AG04449 (cell line): ENCODE measurements around the gene JAM3.
"Not testable (repeated sequence)": the region's sequence is repeated elsewhere in the genome, so short reads cannot be mapped to it uniquely, and the experiment has no call there.

Experiments
- CTCF ChIA-PET: fragments of 350-600 bp; formaldehyde crosslinking; extraction: SDS; loops from one replicate; lab custom pipeline; 2021; ENCODE audit warnings: antibody characterized with exemption; lab: Yijun Ruan, JAX
- POLR2A ChIA-PET: fragments of 400-600, 350-600 bp; formaldehyde crosslinking; extraction: SDS; loops from one replicate; lab custom pipeline; 2020; ENCODE audit warnings: antibody characterized with exemption, inconsistent platforms; lab: Yijun Ruan, JAX
- DNase-seq: peaks from one replicate; pipeline ENCODE4 v3.0.0-alpha.2; 2010; ENCODE audit warnings: low read depth, low spot score
- H3K4me3 ChIP-seq: 2 replicates; pipeline ENCODE4 v1.5.1; 2011; ENCODE audit warnings: low read depth, mild to moderate bottlenecking, control low read depth, low read length
- TF ChIP-seq, protein P1 (sequence below): IDR thresholded peaks from one replicate; pipeline ENCODE4 v1.5.1; 2011; ENCODE audit warnings: mild to moderate bottlenecking, moderate library complexity, low read length, control low read depth, inconsistent platforms; ENCODE audit not compliant: insufficient read depth; ENCODE audit errors: missing control alignments

JAM3 gene

DNA sequence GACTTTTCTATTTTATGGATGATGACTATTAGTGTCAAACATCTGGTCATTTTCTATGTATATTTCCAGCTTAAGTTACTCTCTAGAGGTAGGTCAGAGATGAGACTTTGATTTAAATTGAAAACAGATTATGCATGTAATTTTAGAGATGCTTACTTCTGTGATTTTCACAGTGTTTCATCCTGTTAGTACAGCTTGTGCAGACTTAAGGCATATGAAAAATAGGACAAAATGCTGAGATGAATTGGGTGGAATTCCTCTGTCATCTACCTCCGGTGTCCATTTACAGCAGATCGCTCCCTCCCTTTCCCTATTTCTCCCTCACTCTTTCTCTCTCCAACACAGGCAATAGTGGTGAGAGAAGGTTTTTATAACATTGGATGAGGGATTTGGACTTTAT is 14.1 kb downstream of the JAM3 start:
- TF ChIP-seq, protein P1, sequence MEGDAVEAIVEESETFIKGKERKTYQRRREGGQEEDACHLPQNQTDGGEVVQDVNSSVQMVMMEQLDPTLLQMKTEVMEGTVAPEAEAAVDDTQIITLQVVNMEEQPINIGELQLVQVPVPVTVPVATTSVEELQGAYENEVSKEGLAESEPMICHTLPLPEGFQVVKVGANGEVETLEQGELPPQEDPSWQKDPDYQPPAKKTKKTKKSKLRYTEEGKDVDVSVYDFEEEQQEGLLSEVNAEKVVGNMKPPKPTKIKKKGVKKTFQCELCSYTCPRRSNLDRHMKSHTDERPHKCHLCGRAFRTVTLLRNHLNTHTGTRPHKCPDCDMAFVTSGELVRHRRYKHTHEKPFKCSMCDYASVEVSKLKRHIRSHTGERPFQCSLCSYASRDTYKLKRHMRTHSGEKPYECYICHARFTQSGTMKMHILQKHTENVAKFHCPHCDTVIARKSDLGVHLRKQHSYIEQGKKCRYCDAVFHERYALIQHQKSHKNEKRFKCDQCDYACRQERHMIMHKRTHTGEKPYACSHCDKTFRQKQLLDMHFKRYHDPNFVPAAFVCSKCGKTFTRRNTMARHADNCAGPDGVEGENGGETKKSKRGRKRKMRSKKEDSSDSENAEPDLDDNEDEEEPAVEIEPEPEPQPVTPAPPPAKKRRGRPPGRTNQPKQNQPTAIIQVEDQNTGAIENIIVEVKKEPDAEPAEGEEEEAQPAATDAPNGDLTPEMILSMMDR = no peak
- H3K4me3 ChIP-seq = no peak overlapping the region
- POLR2A ChIA-PET = no interaction called here
- DNase-seq = no peak
- CTCF ChIA-PET = no interaction called here

DNA sequence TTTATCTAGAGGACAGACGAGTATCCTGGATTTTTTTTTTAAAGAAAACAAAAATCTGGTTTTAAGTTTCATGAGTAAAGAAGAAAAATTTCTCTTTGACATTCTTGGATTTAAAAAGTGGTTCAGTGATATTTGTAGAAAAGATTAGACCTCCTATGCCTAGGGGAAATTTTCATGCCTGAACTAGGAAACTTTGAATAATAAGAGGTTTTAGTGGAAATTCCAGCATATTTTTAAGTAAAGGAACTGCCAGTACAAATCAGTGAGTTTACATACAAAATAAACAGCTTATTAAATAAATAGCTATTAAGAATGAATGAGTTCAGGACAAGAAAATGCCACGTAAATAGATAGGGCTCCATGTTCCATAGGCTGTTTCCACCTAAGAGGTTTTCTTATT is 17.5 kb downstream of the JAM3 start:
- TF ChIP-seq, protein P1 = no peak
- no peak for DNase-seq
- H3K4me3 ChIP-seq = no peak overlapping the region
- POLR2A ChIA-PET = no interaction called here
- CTCF ChIA-PET = interaction anchor here (0.6 to 2.1 kb wide), 4 partner anchors 14 to 53 kb away, joined by 3 to 11 read pairs (median 4); no protein-coding TSS in a partner anchor

DNA sequence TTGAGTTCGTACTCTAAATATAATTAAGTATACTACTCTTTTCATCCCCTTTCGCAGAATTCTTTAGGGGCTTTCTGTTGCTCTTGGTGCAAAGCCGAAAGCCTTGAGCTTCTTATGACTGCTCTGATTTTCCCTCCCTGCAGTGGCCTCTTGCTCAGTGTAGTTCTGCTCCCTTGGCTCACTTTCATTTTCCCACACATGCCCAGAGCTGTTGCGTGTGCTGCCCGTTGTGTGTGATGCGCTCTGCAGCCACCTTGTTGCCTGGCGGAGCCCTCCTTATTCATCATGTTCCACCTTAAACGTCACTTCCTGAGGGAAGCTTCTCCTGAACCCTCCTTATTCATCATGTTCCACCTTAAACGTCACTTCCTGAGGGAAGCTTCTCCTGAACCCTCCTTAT is 23.1 kb downstream of the JAM3 start:
- POLR2A ChIA-PET, H3K4me3 ChIP-seq, DNase-seq: not testable (repeated sequence)
- CTCF ChIA-PET = interaction anchor here (1.2 kb wide), 2 partner anchors 20 to 42 kb away, joined by 4 to 5 read pairs; no protein-coding TSS in a partner anchor

DNA sequence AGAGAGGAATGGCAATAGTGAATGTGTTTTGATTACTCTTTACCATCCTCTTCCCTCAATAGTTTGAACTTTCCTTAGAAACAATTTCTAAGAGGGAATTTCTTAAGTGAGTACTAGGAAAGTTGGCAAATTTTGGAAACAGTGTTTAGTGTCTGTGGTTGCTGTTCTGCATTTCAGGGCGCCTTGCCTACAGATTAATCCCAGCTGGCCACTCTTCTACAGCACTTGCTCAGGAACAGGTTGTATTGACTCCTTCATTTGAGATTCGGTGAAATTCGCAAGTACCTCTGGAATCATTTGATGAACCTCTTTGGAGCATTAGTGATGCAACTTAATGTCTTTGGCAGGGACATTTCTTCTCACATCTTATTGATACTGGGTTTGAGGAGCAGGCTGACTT is 28.3 kb downstream of the JAM3 start:
- no peak overlapping the region for H3K4me3 ChIP-seq
- ChIA-PET POLR2A (no interaction called here), CTCF (interaction anchor here (1.2 kb wide), 1 partner anchor 42 kb away, joined by 3 read pairs; no protein-coding TSS in a partner anchor)
- DNase-seq = no peak
- TF ChIP-seq, protein P1 = no peak

DNA sequence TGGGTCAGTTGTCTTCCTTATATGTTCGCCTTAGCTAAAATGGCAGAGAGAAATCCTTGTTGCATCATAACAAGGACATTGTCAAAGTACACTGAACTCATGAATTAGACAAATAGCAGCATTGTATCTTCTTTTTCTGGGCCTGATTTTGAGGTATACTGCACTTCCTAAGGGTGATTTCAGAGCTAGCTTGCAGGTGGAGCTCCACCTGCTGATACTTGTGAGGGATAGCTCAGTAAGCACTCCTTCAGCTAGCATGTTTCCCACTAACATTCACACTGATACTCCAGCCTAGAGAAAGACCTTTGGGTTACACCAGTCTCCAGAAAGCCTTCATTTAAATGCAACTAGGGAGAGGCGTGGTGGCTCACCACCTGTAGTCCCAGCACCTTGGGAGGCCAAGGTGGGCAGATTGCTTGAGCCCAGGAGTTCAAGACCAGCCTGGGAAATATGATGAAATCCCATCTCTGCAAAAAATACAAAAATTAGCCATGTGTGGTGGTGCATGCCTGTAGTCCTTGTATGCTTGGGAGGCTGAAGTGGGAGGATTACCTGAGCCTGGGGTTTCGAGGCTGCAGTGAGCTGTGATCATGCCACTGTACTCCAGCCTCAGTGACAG is 29.8 kb downstream of the JAM3 start:
- H3K4me3 ChIP-seq = no peak overlapping the region
- ChIA-PET POLR2A (no interaction called here), CTCF (interaction anchor here (1.4 kb wide), 1 partner anchor 15 kb away, joined by 4 read pairs; no protein-coding TSS in a partner anchor)
- DNase-seq = no peak
- TF ChIP-seq, protein P1 = no peak

DNA sequence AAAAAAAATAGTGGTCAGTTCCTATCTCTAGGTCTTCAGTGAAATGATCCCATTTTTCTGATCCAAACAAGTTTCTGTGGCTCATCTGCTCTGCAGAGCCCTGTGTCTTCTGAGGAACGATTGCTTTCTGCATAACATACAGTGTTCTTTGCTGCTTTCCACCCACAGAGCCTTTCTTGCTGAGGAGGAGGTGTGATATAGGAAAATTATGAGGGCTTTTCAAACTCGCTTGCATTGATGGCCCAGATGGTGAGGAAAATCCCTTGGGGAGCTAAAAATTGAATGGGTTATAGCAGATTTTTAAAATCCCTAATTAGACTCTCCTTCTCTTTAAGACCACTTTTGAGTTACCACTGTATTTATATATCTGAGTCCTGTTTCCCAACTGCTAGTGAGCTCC is 31.3 kb downstream of the JAM3 start:
- CTCF ChIA-PET = interaction anchor here (1.9 to 2.0 kb wide), 2 partner anchors 40 to 50 kb away, joined by 7 to 8 read pairs; no protein-coding TSS in a partner anchor
- DNase-seq = no peak
- no peak overlapping the region for H3K4me3 ChIP-seq
- POLR2A ChIA-PET = no interaction called here
- TF ChIP-seq, protein P1 = no peak
